GM19328 (cell line): ENCODE results near the gene SLC45A1.

Experiments
- ATAC-seq: cut with Tn5 transposase; IDR thresholded peaks from one replicate; pipeline ENCODE4 v1.9.1; 2021; ENCODE audit warnings: mild to moderate bottlenecking, moderate library complexity; ENCODE audit not compliant: unreplicated experiment

Gene SLC45A1

DNA sequence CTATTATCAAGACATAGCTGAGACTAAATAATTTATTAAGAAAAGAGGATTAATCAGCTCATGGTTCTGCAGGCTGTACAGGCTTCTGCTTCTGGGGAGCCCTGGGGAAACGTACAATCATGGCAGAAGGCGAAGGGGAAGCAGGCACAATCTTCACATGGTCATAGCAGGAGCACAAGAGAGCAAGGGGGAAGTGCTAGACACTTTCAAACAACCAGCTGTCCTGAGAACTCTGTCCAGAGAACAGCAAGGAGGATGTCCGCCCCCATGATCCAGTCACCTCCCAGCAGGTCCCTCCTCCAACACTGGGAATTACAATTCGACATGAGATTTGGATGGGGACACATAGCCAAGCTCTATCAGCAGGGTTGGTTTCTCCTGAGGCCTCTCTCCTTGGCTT lies 10.3 kb upstream of the SLC45A1 start:
- no peak for ATAC-seq

DNA sequence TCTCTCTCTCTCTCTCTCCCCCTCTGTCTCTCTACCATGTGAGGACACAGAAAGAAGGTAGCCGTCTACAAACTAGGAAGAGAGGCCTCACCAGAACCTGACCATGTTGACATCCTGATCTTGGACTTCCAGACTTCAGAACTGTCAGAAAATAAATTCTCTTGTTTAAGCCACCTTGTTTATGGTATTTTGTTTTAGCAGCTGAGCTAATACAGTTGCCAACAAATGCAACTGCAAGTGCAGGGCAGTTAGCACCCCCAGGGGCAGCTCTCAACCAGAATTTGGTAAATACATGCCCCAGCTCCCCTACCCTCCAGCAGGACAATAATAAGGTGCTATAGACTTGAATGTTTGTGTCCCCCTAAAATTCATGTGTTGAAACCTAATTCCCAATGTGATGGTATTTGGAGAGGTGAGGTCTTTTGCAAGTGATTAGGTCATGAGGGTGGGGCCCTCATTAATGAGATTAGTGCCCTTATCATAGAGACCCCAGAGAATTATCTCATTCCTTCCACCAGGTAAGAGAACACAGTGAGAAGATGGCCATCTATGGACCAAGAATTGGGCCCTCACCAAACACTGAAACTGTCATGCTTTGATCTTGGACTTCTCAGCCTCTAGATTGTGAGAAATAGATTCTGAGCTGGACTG lies 6.7 kb upstream of the SLC45A1 start:
- no peak for ATAC-seq

DNA sequence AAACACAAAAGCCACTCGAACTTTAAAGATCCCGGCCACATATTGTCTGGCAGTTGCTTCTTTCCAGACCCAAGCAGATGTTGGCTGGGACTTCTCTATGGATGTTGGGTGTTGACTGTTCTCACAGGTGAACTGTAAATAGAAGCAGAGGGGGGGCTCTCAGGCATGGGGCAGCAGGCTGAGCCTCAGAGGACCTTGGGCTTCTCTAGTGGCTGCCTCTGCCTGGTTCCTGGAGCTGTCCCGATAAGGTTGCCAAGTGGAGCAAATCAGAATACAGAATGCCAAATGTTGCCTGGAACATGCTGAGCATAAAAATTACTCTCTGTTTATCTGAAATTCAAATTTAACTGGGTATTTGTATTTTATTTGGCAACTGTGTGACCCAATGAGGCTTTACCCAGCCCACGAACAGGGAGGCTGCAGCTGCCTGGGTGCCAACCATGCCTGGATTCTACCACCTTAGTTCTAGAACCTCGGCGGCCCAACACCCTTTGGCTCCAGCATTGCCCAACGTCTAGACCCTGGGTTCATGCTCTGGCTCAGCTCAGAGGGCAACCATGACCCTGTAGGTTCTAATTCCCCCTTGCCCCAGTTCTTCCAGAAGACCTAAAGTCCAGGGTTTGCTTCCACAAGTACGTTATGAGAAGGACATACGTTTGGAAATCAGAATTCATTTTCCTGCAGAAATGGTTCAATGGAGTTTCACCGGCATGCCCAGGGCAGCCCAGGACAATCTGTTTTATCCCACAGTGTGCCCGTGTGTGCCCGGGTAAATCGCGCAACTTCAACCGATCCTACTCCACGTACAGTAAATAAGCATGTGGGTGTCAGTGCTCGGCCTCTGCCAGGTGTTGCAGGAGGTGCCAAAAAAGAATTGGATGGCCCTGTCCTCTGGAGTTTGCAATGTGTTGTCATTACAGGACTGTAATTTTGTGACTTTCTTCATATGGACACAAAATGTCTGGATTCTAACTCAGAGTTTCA lies 5.4 kb upstream of the SLC45A1 start:
- ATAC-seq: no peak

DNA sequence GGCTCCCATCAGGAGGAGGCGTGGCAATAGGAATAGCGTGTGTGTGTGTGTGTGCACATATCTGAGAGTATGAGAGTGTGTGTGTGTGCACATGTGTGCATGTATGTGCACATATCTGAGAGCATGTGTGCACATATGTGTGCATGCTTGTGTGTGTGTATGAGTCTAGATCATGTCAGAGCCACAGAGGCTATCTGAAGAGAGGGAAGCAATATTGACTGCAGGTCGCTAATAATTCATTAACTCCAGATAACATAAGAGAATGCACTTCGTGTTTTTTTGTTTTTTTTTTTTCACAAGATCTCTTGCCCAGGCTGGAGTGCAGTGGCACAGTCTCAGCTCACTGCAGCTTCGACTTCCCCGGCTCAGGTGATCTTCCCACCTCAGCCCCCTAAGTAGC lies 4.7 kb upstream of the SLC45A1 start:
- ATAC-seq: no peak

DNA sequence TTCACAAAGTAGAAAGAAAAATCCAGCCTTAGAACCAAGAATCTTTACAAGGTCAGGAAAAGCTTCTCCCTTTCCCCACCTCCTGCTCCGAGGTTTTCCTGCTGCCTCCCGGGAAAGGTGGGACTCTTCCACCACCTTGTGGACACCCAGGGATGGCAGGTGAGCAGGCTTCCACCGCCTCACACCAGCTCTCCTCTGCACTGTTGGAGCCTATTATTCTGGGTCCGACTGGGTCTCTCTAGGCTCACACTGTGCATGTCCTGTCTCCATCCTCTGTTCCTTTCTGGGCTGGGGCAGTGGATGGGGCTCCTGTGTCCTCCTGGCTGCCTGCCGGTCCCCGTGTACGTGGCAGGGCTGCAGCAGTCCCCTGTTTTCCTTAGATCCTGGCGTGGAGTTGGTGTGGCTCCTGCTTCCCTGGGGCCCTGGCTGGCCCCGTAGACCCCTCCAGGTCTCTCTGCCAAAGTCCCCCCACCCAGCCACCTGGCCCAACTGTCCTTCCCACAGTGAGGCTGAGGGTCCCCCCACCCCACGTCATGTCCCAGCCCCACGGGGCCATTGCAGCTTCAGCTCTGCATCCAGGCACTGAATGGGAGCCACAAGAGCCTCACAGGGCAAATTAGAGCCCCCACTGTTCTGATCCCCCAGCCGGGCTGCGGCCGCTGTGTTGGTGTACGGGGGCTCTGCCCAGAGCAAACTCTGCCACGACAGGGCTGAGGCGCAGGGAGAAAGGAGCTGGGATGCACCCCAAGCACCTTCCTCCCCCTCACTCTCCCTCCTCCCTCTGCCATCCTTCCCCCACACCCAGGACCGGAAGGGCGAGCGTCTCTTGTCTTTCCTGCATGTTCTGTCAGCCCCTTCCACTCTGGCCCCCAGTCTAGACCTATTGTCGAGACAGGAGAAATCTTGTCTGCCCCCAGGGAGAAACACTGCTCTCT lies 3.3 kb upstream of the SLC45A1 start:
- no peak for ATAC-seq

DNA sequence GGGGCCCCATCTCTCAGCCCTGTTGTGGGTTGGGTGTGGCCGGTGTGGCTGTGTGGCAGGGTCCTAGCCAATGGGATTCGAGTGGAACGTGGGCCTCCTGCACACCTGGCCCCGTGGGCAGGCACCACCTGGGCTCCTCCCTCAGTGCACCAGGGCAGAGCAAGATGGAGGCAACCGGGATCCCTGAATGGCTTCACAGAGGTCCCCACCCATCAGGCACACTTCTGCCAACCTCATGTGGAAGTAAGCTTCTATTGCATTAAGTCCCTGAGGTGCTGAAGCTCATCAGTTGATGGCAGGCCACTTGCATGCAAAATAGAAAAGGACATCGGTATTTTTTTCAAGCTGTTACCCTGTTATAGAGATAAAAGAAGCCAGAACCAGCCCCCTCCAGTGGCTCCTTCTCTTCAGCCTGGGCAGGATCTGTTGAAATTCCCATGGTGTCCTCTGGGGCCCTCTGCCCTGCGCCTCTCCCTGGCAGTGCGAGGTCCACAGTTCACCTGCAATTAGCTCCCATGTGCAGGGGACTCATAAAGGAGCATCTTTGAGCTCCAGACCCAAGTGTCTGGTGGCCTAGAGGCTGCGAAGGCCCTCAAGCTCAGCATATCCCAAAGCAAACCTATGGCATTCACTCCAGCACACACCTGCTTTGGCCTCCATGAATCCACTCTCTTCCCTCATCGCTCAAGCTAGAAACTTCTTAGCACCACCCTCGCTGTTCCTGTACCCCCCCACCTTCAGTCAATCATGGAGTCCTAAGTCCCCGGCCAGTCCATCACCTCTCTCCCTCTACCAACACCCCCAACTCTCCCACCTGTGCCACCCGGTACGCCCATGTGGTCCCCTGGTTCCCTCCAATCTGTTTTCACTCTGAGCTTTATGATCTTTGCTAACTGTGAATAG lies 2.1 kb upstream of the SLC45A1 start:
- ATAC-seq: no peak

DNA sequence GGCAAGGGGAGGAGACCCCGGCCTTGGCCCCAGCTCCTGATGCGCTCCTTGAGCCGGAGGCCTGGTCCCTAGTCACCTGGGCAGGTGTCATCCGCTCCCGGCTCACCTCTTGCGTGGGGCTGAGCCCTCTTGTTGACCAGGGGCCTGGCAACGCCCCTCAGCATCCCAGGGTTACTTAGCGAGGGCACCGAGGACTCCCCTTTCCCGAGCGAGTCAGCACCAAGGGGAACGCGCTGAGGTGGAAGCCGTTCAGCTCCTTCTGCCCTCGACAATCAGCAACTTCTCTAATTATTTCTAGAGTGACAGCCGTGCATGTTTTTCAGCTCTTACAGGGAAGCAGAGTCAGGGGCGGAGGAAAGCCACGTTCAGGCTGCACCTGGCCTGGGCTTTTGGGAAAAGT lies 522 bp downstream of the SLC45A1 start:
- ATAC-seq: no peak

DNA sequence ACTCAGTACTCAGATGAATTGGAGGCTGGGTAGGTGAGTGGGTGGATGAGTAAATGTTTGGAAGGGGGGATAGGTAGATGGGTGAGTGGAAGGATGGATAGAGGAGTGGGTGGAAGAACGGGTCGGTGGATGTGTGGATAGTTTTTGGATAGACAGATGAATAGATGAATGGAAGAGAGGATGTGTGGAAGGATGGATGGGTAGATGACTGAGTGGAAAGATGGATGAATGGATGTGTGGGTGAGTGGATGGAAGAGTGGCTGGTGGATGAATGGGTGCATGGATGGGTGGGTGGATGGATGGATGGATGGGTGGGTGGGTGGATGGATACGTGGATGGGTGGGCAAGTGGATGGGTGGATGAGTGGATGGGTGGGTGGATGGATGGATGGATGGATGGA lies 3.7 kb downstream of the SLC45A1 start:
- ATAC-seq: no peak

DNA sequence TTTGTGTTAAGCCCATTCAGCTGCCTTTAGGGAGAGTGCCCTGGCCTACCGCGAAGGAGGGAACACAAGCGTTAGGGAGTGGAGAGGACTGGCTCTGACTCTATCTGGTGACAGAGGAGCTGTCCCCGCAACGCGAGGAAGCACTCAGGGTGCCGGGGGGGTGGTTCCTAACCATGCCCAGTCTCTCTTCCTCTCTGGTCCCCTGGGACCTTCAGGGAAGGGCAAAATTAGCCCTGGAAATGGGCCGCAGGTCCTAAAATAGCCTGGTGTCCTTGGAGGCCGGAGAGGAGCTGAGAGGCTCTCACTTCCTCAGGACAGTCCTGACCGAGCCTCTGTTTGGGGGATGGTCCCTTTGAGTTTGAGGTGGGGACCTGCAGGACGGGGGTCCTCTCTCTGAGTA lies 5.8 kb downstream of the SLC45A1 start:
- no peak for ATAC-seq

DNA sequence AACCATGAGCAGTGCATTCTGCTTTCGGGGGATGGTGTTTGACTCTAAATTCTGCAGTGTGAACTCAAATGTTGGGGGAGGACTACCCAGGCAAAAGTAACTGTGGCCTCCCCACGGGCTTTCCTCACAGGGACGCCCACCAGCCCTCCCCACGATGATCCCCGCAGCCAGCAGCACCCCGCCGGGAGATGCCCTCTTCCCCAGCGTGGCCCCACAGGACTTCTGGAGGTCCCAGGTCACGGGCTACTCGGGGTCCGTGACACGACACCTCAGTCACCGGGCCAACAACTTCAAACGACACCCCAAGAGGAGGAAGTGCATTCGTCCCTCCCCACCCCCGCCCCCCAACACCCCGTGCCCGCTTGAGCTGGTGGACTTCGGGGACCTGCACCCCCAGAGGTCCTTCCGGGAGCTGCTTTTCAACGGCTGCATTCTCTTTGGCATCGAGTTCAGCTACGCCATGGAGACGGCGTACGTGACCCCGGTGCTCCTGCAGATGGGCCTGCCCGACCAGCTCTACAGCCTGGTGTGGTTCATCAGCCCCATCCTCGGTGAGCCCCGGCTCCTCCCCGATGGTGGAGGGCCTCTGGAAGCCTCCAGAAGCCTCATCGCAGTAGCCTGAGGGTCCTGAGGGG lies 6.4 kb downstream of the SLC45A1 start:
- ATAC-seq: no peak

DNA sequence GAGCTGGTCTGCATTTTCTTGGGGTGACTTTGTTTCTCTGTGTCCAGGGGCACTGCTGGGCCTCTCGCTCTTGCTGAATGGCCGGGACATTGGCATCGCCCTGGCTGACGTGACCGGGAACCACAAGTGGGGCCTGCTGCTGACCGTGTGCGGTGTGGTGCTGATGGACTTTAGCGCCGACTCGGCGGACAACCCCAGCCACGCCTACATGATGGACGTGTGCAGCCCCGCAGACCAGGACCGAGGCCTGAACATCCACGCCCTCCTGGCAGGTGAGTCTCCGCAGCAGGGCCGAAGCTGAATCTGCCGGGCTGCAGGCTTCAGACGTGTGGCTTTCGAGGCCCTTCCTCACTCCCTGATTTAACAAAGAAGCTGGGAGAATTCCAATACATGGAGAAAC lies 7.9 kb downstream of the SLC45A1 start:
- no peak for ATAC-seq

DNA sequence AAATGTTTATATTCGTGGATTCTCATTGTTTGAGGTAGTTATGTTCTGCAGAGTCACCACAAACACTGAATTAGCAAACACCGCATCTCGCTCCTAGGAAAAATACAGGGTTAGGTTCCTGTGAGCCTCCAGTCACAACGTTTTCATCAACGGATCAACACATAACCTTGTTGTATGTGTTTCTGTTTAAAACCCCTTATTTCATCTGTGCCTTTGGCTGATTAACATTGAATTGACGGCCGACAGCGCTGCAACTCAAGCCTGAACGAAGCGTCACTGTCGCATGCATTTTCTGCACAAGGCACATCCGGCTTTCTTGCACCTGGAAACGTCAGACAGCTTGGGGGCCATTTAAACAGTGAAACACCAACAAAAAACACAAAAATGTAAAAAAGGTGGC lies 8.4 kb downstream of the SLC45A1 start:
- ATAC-seq: no peak

DNA sequence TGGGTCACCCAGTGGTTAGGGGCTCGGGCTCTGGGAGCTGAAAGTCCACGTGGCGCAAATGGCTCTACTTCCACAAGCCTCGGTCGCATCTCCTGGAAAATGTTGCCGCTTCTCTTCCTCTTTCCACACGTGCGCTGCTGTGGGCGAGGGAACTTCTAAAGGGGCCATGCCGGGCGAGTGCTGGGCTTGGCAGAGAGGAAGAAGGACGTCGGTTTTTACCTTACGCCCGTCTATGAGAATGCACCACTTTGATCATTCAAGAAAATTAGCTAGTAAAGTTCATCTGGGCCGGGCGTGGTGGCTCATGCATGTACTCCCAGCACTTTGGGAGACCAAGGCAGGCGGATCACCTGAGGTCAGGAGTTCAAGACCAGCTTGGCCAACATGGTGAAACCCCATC lies 10.4 kb downstream of the SLC45A1 start:
- ATAC-seq: no peak

DNA sequence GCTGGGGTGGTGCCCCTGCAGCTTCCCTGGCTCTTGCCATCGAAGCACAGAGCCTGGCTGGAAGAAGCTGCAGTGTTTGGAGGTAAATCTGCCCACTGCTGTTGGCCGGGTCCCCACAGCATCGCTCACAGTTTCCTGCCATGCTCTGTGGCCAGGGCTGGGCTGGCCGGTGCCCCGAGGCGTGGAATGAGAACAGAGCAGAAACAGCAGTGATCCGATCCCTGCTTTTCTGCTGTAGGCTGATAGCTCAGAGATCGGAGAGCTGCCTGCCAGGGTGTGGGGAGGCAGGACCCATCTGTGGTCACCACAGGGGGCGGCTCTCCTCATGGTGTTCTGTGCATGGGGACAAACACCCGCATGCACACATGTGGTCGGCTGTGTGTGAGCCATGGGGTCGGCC lies 11.5 kb downstream of the SLC45A1 start:
- no peak for ATAC-seq

DNA sequence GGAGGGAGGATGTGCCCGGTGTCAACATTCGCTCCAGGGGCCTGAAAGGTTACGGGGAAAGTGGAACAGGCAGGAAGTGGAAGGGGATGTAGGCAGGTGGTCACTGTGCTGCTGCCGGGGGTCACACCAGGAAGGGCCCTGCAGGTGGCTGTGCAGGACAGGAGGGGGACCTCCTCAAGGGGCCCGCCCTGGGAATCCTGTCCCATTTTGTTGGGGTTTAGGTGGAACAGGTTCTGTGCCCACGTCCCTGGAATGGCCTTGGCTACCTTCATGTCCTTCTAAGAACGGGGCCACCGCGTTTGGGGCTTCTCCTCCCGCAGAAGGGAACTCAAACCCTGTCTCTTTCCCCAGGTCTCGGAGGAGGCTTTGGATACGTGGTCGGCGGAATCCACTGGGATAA lies 11.9 kb downstream of the SLC45A1 start:
- no peak for ATAC-seq

DNA sequence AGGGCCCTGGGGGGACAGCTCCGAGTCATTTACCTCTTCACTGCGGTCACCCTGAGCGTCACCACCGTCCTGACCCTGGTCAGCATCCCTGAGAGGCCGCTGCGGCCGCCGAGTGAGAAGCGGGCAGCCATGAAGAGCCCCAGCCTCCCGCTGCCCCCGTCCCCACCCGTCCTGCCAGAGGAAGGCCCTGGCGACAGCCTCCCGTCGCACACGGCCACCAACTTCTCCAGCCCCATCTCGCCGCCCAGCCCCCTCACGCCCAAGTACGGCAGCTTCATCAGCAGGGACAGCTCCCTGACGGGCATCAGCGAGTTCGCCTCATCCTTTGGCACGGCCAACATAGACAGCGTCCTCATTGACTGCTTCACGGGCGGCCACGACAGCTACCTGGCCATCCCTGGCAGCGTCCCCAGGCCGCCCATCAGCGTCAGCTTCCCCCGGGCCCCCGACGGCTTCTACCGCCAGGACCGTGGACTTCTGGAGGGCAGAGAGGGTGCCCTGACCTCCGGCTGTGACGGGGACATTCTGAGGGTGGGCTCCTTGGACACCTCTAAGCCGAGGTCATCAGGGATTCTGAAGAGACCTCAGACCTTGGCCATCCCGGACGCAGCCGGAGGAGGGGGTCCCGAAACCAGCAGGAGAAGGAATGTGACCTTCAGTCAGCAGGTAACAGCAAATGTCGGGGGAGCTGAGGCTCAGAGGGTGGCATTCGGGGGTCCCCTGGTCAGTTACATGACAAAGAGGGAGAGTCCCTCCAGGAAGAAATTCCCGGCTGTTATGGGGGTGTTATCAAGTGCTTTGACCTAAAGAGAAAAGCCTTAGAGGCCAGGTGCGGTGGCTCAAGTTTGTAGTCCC lies 12.6 kb downstream of the SLC45A1 start:
- no peak for ATAC-seq

DNA sequence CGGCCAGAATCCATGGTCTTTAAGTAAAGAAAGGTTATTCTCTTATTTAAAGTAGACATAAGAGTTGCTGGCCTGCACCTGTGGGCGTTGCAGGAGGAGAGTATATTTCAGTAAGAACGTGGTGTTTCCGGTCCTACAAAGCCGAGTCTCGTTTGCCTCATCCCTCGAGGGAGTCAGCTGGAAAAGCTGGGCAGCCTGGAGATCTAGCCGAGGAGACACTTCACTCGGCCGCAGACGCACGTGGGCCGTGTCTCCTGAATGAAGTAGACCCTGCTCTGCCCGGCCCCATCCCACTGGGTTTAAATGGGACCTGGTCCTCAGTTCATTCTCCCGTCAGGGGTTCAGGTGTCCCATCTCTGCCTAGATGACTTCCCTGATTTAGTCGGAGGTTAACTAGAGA lies 14.9 kb downstream of the SLC45A1 start:
- no peak for ATAC-seq

DNA sequence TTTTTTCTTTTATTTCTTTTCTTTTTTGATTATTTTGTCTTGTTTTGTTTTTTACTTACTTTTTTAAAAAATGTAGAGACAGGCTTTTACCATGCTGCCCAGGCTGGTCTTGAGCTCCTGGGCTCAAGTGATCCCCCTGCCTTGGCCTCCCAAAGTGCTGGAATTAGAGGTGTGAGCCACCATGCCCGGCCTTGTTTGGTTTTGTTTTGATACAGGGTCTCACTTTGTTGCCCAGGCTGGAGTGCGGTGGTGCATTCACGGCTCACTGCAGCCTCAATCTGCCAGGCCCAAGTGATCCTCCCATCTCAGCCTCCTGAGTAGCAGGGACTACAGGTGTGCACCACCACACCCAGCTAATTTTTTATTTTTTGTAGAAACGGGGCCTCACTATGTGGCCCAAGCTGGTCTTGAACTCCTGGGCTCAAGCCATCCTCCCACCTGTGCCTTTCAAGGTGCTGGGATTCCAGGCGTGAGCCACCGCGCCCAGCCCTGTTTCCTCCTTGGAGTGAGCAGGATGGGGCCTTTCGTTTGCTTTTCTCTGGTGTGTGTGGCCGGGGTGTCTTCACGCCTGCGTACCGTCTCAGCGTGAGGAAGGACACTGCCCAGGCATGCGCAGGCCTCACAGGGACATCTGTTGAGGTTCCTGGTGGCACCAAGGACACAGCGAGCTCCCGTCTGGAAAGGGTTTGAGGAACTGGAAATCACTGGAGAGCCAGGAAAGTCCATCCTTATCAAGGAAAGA lies 15.5 kb downstream of the SLC45A1 start:
- no peak for ATAC-seq
